ENCODE measurements around the gene REEP1.

The REEP1 gene

DNA sequence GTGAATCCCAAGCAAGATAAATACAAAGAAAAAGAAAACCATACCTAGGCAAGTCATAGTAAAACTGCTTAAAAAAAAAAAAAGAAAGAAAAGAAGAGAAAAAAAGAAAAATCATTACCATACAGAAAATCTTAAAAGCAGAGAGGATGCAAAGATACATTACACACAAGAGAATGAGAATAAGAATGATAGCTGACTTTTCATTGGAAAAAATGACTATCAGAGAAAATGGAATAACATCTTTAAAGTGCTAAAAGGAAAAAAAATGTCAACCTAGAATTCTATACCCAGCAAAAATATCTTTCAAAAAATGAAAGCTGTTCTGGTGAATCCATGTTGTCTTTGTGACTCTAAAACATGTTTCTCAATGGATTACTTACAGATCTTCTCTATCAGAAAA lies 66.2 kb downstream of the REEP1 start:
- TF ChIP-seq, protein P1, sequence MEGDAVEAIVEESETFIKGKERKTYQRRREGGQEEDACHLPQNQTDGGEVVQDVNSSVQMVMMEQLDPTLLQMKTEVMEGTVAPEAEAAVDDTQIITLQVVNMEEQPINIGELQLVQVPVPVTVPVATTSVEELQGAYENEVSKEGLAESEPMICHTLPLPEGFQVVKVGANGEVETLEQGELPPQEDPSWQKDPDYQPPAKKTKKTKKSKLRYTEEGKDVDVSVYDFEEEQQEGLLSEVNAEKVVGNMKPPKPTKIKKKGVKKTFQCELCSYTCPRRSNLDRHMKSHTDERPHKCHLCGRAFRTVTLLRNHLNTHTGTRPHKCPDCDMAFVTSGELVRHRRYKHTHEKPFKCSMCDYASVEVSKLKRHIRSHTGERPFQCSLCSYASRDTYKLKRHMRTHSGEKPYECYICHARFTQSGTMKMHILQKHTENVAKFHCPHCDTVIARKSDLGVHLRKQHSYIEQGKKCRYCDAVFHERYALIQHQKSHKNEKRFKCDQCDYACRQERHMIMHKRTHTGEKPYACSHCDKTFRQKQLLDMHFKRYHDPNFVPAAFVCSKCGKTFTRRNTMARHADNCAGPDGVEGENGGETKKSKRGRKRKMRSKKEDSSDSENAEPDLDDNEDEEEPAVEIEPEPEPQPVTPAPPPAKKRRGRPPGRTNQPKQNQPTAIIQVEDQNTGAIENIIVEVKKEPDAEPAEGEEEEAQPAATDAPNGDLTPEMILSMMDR (IDR thresholded peaks at IDR 0.05; ENCODE audit: borderline replicate concordance, insufficient read depth, low read depth, low read length) = no peak

DNA sequence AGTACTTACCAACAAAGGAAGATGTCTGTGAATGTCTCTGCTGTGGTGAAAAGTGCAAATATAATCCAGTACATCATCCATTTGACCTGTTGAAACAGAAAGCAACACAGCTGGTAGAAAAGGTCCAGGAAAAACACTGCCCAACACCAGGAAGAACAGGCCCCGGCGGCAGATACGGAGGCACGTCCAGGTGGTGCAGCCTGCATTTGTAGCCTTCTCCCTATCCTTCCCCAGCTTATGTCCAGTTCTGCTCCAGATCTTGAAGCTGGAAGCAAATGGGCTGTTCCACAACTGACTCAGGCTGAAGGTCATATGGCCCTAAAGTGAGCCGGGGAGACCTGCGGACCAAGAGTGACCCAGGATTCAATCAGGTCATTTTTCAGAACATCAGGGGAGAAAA lies 73.5 kb downstream of the REEP1 start:
- no peak overlapping the region for H3K4me3 ChIP-seq (ENCODE audit: low read depth, low read length)
- TF ChIP-seq, protein P1 (IDR thresholded peaks at IDR 0.05; ENCODE audit: borderline replicate concordance, insufficient read depth, low read depth, low read length) = no peak

More for the DNA sequence above, 66.2 kb downstream of the REEP1 start:
- H3K4me3 ChIP-seq (ENCODE audit: low read depth, low read length) = no peak overlapping the region

DNA sequence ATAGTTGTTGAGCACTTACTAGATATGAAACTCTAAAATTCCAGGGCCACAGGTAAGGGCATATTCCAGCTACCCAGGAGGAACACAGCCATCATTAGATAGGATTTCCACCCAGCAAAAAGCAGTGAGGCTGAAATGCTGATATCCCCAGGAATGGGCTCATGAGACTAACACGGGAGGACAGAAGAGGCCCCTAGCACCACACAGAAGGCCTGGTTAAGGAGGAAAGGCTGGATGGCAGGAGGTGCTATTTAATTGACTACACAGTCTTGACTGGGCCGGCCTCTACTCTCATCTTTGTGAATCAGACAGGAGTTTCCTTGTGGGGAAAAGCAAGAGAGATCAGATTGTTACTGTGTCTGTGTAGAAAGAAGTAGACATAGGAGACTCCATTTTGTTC lies 76.4 kb downstream of the REEP1 start:
- TF ChIP-seq, protein P1 (IDR thresholded peaks at IDR 0.05; ENCODE audit: borderline replicate concordance, insufficient read depth, low read depth, low read length) = no peak
- H3K4me3 ChIP-seq (ENCODE audit: low read depth, low read length) = no peak overlapping the region

DNA sequence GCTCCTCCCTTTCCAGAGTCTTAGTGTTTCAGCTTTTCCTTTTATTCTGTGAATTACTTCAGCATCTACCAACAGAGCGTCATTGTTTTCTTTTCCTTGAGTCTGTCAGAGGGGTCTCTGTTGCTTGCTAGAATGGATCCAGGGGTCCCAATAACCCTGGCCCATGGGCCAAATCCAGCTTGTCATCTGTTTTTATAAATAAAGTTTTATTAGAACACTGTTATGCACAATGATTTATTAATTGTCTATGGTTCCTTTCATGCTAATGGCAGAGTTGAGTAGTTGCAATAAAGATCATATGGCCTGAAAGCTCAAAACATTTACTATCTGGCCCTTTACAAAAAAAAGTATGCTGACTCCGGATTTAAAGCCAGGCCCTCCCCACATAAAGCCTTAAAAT lies 79.3 kb downstream of the REEP1 start:
- no peak overlapping the region for H3K4me3 ChIP-seq (ENCODE audit: low read depth, low read length)
- TF ChIP-seq, protein P1 (IDR thresholded peaks at IDR 0.05; ENCODE audit: borderline replicate concordance, insufficient read depth, low read depth, low read length) = no peak

DNA sequence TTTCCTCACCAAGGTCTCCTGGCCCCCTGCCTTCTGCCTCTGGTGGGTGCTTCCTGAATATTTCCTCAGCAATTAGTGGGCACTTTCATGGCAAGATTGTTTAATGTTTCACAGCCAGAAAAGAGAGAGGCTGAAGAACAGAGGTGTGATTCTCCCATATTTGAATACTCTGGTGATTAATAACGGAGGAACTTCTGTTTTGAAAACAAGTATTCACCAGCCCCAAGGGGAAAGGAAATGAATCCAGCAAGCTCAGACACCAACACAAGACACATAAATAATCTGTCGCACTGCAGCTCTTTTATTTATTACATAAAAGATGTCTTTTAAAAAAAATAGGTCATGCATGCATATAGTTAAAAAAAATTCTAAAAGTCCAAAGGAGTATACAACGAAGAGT lies 80.4 kb downstream of the REEP1 start:
- TF ChIP-seq, protein P1 (IDR thresholded peaks at IDR 0.05; ENCODE audit: borderline replicate concordance, insufficient read depth, low read depth, low read length) = no peak
- no peak overlapping the region for H3K4me3 ChIP-seq (ENCODE audit: low read depth, low read length)

DNA sequence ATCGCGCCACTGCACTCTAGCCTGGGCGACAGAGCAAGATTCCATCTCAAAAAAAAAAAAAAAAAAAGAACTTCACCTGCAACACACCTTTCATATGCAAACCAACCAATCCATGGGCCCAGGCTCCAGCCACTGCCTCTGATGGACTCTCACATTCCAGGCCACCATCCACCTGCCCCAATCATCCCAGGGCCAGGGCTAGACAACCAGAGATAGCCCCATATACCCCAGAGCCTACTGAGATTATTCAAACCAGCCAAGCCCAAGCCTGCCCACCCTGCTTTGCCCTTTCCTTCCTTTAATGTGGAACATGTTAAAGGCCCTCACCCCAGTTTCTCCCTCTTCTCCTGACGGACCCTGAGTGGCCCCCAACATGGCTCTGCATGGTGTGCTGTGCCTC lies 81.1 kb downstream of the REEP1 start:
- TF ChIP-seq, protein P1 (IDR thresholded peaks at IDR 0.05; ENCODE audit: borderline replicate concordance, insufficient read depth, low read depth, low read length) = no peak
- H3K4me3 ChIP-seq (ENCODE audit: low read depth, low read length) = no peak overlapping the region

DNA sequence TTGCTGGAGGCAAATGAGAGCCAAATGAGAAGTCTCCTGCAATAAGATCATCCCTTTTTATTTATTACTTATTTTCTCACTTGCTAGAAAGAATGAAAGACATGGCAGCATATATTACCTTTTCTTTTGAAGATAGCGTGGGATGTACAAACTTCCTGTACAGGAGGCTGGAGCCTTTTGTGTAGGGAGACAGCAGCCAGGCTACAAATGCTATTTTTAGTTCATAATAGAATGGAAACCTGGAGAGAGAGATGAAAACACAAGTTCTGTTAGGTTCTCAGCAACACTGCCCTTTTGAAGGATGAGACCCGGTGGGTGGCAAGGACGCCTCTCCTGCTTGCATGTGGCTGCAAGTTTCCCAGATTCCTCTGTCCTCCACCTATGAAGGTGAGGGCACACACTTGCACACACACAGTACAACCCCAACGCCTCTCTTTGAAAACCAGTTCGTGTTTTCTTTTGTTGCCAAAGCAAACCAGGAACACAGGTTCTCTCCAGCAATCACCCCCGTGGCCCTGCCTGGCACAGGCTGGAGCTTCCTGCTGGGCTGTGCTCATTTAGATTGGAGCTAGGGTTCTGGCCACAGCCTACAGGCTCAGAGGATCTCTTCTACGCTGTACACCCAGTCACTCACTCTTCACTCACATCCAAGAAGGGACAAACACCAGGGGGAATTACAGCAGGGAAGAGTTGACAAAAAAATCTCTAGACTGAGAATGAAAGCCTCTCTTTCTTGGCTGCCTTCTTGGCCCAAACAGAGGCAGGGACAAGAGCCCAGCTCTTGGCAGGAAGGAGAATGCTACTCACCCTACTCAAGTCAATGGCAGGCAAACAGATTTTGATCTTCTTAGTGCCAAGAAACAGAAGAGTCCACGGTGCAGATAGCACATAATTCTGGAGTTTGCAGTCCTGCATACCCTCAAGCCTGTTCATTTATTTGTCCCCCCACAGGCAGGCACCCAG lies 82.6 kb downstream of the REEP1 start:
- no peak overlapping the region for H3K4me3 ChIP-seq (ENCODE audit: low read depth, low read length)
- TF ChIP-seq, protein P1 (IDR thresholded peaks at IDR 0.05; ENCODE audit: borderline replicate concordance, insufficient read depth, low read depth, low read length) = no peak
